GM21825 (cell line): ENCODE data around the gene MRPL46.
"Not testable (repeated sequence)": the region's sequence is repeated elsewhere in the genome, so short reads cannot be mapped to it uniquely, and the experiment has no call there.

ENCODE experiments used
- ATAC-seq: cut with Tn5 transposase; IDR thresholded peaks from one replicate; pipeline ENCODE4 v1.9.1; 2021; ENCODE audit warnings: mild to moderate bottlenecking, moderate library complexity; ENCODE audit not compliant: unreplicated experiment

MRPL46 gene

DNA sequence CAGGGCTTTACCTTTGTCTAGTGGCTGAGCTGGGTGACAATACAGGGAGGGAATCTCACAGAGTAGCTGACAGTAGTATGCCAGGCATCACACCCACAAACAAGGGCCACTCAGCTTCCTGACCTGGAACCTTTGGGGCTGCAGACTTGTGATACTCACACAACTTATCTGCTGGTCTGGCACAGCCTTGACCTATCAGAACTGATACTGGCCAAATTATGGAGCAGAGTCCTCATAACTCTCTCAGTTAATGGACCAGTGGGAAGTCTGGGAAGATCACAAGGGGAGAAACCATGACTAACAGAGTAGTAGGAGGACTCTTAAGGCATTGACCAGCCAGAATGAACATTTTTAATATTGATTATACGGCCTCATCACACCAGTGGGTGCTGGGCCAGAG is 19.4 kb downstream of the MRPL46 start:
- ATAC-seq = no peak

GRCh38 chr15:88447206-88447605 is 20.0 kb downstream of the MRPL46 start:
- ATAC-seq = no peak

DNA sequence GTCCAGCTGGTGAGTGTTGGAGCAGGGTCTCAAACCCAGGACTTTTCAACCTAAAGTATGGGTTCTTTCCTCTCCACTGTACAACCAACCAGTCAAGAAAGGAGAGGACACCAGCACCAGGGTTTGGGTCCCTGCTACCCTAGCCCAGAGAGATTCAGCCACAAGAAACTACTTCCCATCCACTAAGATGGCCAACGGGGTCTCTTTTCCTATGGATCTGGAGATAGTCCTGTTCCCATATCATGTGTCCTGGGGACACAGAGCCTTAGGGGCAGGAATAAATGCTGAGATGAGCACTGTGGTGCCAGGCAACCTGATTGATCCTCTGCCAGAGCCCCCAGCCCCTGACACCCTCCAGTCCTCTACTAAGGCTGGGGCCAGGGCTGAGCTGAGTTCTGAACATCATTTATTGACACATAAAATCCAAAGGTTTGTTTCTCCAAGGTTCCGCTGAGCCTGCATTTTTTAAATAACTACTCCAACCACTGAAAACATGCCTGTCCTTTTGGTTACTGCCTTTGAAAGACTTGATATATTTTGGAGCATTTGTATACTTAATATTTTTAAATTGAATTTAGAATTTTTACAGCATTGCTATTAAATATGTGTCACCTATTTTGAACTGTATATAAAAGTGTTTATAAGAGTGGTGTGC is 26.0 kb downstream of the MRPL46 start:
- no peak for ATAC-seq

GRCh38 chr15:88440021-88440420 is 27.2 kb downstream of the MRPL46 start:
- ATAC-seq = no peak

GRCh38 chr15:88438181-88438580 is 29.0 kb downstream of the MRPL46 start:
- no peak for ATAC-seq

GRCh38 chr15:88434106-88434505 is 33.1 kb downstream of the MRPL46 start:
- not testable (repeated sequence) for ATAC-seq

GRCh38 chr15:88433046-88433685 is 34.0 kb downstream of the MRPL46 start:
- ATAC-seq = no peak

- no peak for ATAC-seq
These were observed 35.7 kb downstream of the MRPL46 start for GRCh38 chr15:88431441-88431840.

DNA sequence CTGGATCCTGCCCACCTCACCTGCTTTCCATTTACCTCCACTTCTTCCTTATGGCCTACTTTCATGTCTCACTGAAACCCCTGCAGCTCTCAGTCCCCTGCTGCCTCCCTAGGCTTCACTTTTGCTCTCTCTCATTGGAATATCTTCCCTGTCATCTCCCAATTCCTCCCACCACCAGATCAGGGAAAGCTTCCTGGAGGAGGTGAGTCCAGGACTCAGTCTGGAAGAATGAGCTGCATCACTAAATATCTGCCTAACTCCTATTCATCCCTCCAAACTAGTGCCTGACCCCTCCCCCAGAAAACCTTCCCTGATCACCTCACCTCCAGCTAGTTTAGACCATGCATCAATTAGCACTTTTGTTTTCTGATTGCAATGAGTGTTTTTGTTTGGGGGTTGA is 37.1 kb downstream of the MRPL46 start:
- no peak for ATAC-seq

DNA sequence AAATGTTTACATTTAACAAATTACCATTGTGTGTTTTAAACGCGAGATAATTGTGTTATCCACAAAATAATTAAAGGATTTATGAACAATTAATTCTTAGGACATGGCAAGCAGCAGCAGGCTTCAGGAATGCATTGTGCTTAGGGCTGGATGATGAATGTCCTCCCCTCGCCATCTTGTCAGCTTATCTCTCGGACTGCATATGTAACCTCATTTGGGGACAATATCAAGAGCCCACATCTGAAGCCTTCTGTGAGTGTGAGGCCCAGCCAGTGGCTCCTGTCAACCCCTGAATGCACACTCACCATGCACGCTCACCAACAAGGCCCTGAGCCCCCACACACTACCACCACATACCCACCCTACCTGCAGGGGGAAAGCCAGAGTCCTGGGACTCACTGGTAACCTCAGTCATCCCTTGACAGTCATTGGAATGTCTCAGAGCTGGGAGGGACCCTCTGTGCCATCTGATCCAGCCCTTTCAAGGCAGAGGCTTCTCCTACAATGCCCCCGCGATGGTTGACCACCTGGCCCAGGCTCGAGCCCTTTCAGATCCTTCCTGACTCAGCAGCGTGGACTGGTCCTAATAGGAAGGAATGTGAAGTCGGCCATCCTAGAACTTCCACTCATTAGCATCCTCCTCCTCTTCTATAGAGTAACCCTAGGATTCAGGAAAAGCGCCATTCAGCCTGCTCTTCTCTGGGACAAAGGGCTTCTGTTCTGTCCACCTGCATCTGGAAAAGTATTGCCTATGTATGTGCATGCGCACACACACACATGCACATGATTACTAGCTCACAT is 38.2 kb downstream of the MRPL46 start:
- ATAC-seq = no peak

- no peak for ATAC-seq
These were observed 39.1 kb downstream of the MRPL46 start for GRCh38 chr15:88428053-88428452.

DNA sequence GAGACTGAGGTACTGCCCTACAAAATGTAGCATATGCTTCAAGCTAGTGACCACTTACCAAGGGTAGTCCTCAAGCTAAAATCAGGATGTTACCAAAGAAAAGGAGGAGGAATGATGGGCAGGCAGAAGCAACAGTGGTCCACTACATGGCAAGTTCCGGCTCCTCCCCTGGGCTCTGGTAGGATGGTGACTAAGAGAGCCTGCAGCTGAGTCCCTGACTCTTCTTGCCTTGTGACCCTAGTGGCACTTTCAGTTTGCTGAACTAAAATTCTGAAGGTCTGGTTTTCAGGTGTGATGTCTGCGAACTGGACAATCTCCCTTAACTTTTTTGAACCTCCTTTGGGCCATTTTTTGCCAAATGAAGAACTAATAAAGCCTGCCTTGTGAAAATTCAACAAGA is 40.9 kb downstream of the MRPL46 start:
- no peak for ATAC-seq

DNA sequence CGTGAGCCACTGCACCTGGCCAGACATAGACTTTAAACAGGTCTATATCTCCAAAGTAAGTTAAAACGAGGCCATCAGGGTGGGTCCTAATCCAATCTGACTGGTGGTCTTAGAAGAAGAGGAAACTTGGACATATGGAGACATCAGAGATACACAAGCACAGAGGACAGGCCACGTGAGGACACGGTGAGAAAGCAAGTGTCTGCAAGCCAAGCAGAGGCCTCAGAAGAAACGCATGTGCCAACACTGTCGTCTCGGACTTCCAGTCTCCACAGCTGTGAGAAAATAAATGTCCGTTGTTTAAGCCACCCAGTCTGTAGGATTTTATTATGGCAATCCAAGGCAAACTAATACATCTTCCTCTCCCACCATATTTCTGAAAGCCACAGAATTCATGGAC is 43.9 kb downstream of the MRPL46 start:
- ATAC-seq = no peak

DNA sequence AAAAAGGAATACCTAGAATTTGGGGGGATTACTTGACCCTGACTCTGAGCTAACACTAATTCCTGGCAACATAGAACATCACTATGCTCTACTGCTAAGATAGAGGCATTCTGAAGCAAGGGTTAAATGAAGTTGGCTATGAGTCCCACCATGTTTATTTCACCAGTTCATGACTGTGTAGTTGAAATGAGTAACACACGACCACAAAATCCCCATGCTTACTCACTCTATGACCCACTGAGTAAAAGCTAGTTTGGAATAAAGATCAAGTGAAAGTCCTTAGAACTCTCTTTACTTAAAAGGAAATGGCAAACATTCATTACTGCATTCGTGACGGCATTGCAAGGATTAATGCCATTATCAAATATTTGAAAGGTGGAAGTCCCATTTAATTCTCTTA is 47.4 kb downstream of the MRPL46 start:
- no peak for ATAC-seq
